OCI-LY7 (cell line): ENCODE measurements around the gene ARHGEF25. TPM values are rescaled to one million over a fixed set of nuclear protein-coding genes. Genes with fewer than 3 reads are reported as not detected.

Experiments used
- BruUV-seq: library from RNA; stranded (reverse); fragments of 400-500 nt; replicated peaks from 2 replicates; lab custom pipeline; 2021; lab: Mats Ljungman, UMichigan
- CTCF ChIA-PET: fragments of 300-600 bp; sonication (Branson Sonifier 250); formaldehyde crosslinking; loops from one replicate; lab custom pipeline; 2022; ENCODE audit warnings: antibody characterized with exemption; ENCODE audit not compliant: unreplicated experiment; lab: Charles Lee
- POLR2A ChIA-PET: fragments of 300-600 bp; sonication (Branson Sonifier 250); formaldehyde crosslinking; loops from one replicate; lab custom pipeline; 2022; ENCODE audit warnings: antibody characterized with exemption; lab: Charles Lee
- DNase-seq: peaks from one replicate; pipeline ENCODE4 v3.0.0-alpha.2; 2015; ENCODE audit warnings: low spot score
- H2AFZ ChIP-seq: fragments of 200-600 bp; sonication (generic), shearing (Covaris generic); 2 replicates; pipeline ENCODE4 v1.6.1; 2014; ENCODE audit warnings: mild to moderate bottlenecking, antibody characterized with exemption, low read length, moderate library complexity
- H3K27ac ChIP-seq: fragments of 200-600 bp; sonication (generic); 2 replicates; pipeline ENCODE4 v1.5.1; 2014; ENCODE audit warnings: mixed run types, low read depth, mild to moderate bottlenecking, moderate library complexity, low read length, inconsistent platforms; ENCODE audit not compliant: poor library complexity, severe bottlenecking
- H3K36me3 ChIP-seq: fragments of 200-600 bp; sonication (generic); 2 replicates; pipeline ENCODE4 v1.6.1; 2014; ENCODE audit warnings: mild to moderate bottlenecking, antibody characterized with exemption, low read length, moderate library complexity, mixed read lengths; ENCODE audit not compliant: insufficient read depth
- H3K4me1 ChIP-seq: fragments of 200-600 bp; sonication (generic); 2 replicates; pipeline ENCODE4 v1.5.1; 2014; ENCODE audit warnings: mild to moderate bottlenecking, low read length; ENCODE audit not compliant: insufficient read depth, poor library complexity, severe bottlenecking
- H3K4me2 ChIP-seq: fragments of 200-600 bp; sonication (generic); 2 replicates; pipeline ENCODE4 v1.6.1; 2014; ENCODE audit warnings: mild to moderate bottlenecking, low read length
- H3K4me3 ChIP-seq: fragments of 200-600 bp; sonication (generic); 2 replicates; pipeline ENCODE4 v1.5.1; 2014; ENCODE audit warnings: mild to moderate bottlenecking, low read depth, low read length; ENCODE audit not compliant: poor library complexity, severe bottlenecking
- H3K79me2 ChIP-seq: fragments of 200-600 bp; sonication (generic); 2 replicates; pipeline ENCODE4 v1.6.1; 2016; ENCODE audit warnings: low read depth, mild to moderate bottlenecking, low read length, moderate library complexity, mixed read lengths; ENCODE audit not compliant: insufficient read depth
- H3K9me2 ChIP-seq: fragments of 200-600 bp; sonication (generic); 2 replicates; pipeline ENCODE4 v1.6.1; 2016; ENCODE audit warnings: mild to moderate bottlenecking, low read length, mixed read lengths; ENCODE audit not compliant: insufficient read depth
- H3K9me3 ChIP-seq: fragments of 200-600 bp; sonication (generic); 2 replicates; pipeline ENCODE4 v1.6.1; 2014; ENCODE audit warnings: mild to moderate bottlenecking, mixed run types, low read length, mixed read lengths
- H4K20me1 ChIP-seq: fragments of 200-600 bp; sonication (generic); 2 replicates; pipeline ENCODE4 v1.6.1; 2014; ENCODE audit warnings: mild to moderate bottlenecking, antibody characterized with exemption, low read length, moderate library complexity, mixed read lengths; ENCODE audit not compliant: insufficient read depth
- CTCF ChIP-seq: fragments of 200-600 bp; sonication (generic); conservative IDR thresholded peaks from 2 replicates; pipeline ENCODE4 v1.5.1; 2014; ENCODE audit warnings: mild to moderate bottlenecking, antibody characterized with exemption, low read length, moderate library complexity, mixed read lengths
- EZH2phosphoT487 ChIP-seq: fragments of 200-600 bp; sonication (generic); IDR thresholded peaks from 2 replicates; pipeline ENCODE4 v1.6.1; 2018; ENCODE audit warnings: low read depth, borderline replicate concordance, mild to moderate bottlenecking, mixed run types, antibody characterized with exemption, low read length, moderate library complexity, mixed read lengths
- intact Hi-C: fragments of 100-400 bp; cut with micrococcal nuclease; formaldehyde crosslinking; loops from one replicate; pipeline ENCODE4 v1.10.0; 2022; ENCODE audit not compliant: unreplicated experiment
- total RNA-seq, 2 experiments: library from RNA; depleted of rRNA in 1 of 2; stranded (reverse); fragments of >200 nt in 1 of 2; shearing (Covaris generic) in 1 of 2; gene quantifications; 2 replicates each; pipeline ENCODE4 v1.2.3, GENCODE V29; 2014 to 2022

The ARHGEF25 gene
- total RNA-seq, 2 experiments from 2014 or later = not detected

- Histone ChIP-seq H3K4me1 (no peaks in the 10 kb centered on the region), H3K4me2 (no peak overlapping the region)
- DNase-seq = no peak
Observed at GRCh38 chr12:57628280-57629191, 17.3 kb downstream of the ARHGEF25 start.

GRCh38 chr12:57629897-57630471 is 18.7 kb downstream of the ARHGEF25 start:
- Histone ChIP-seq H3K9me3 (no peaks in the 10 kb centered on the region), H3K27ac (no peak overlapping the region), H3K9me2 (no peaks in the 10 kb centered on the region), H3K36me3 (no peaks in the 10 kb centered on the region), H4K20me1 (no peaks in the 10 kb centered on the region), H3K79me2 (no peaks in the 10 kb centered on the region), H3K4me3 (no peak overlapping the region), H3K4me2 (no peak overlapping the region), H2AFZ (no peak overlapping the region), H3K4me1 (no peaks in the 10 kb centered on the region)
- BruUV-seq = no TSS peak
- CTCF ChIA-PET = interaction anchor here (0.8 kb wide), 1 partner anchor 15 kb away, joined by 3 read pairs; no protein-coding TSS in a partner anchor
- POLR2A ChIA-PET = interaction anchor here (0.6 kb wide), 1 partner anchor 47 kb away, joined by 3 read pairs; no protein-coding TSS in a partner anchor
- no peak for DNase-seq
- TF ChIP-seq EZH2phosphoT487 = no peak
- no peak for TF ChIP-seq CTCF
- intact Hi-C loops = loop anchor here (5.0 kb wide), 1 partner anchor 62 kb away; the partner anchor contains the start of gene OS9

More at GRCh38 chr12:57628280-57629191, 17.3 kb downstream of the ARHGEF25 start:
- CTCF ChIA-PET = no interaction called here
- BruUV-seq = no TSS peak
- TF ChIP-seq CTCF (no peak), EZH2phosphoT487 (no peak)
- no peak overlapping the region for H3K27ac ChIP-seq
- no peak overlapping the region for H2AFZ ChIP-seq
- no peaks in the 10 kb centered on the region for H3K36me3 ChIP-seq
- H4K20me1 ChIP-seq = no peaks in the 10 kb centered on the region
- no peaks in the 10 kb centered on the region for H3K79me2 ChIP-seq
- no peaks in the 10 kb centered on the region for H3K9me3 ChIP-seq
- H3K4me3 ChIP-seq = no peak overlapping the region
- intact Hi-C loops = no loop called here
- POLR2A ChIA-PET = no interaction called here
- H3K9me2 ChIP-seq = no peaks in the 10 kb centered on the region
